GM18951 (cell line): Measurements from ENCODE around the gene PDE7B.

ENCODE experiments used
- POLR2A ChIP-seq: IDR thresholded peaks from 4 replicates; pipeline ENCODE4 v1.6.1; 2011; ENCODE audit warnings: mild to moderate bottlenecking; ENCODE audit not compliant: insufficient read length, insufficient read depth; ENCODE audit errors: extremely low read depth
- in situ Hi-C: fragments of 300-500 bp; cut with MboI; formaldehyde crosslinking; loops from one replicate; pipeline ENCODE4 v1.12.0; 2022; ENCODE audit warnings: low sequenced_read_pairs, mixed read lengths, inconsistent platforms; ENCODE audit not compliant: unreplicated experiment

Gene PDE7B

GRCh38 chr6:135937106-135937505 is 85.6 kb downstream of the PDE7B start:
- in situ Hi-C loops, result no loop called here
- no peak for TF ChIP-seq POLR2A

- TF ChIP-seq POLR2A, result no peak
- in situ Hi-C loops, result no loop called here
Observed at GRCh38 chr6:135938576-135939207, 87.2 kb downstream of the PDE7B start.

DNA sequence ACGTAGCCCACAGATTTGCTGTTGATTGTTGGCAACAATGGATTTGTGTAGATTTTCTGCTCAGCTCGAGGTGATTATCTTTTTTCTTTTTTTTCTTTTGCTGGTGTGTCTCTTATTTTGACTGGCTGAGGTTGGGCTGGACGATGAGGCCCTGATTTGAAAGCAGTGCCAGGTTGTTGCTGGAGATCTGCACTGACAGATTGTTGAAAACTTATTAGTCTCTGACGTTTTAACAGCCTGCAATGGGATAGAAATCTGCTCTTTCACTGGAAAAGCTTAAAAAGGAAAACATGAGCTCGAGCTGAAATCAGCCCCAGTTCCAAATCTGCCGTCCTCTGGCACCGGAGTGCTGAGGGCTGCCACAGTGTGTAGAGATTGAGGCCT is 87.7 kb downstream of the PDE7B start:
- in situ Hi-C loops, result no loop called here
- no peak for TF ChIP-seq POLR2A

- in situ Hi-C loops, result no loop called here
- TF ChIP-seq POLR2A, result no peak
Observed at GRCh38 chr6:135940616-135941167, 89.2 kb downstream of the PDE7B start.

DNA sequence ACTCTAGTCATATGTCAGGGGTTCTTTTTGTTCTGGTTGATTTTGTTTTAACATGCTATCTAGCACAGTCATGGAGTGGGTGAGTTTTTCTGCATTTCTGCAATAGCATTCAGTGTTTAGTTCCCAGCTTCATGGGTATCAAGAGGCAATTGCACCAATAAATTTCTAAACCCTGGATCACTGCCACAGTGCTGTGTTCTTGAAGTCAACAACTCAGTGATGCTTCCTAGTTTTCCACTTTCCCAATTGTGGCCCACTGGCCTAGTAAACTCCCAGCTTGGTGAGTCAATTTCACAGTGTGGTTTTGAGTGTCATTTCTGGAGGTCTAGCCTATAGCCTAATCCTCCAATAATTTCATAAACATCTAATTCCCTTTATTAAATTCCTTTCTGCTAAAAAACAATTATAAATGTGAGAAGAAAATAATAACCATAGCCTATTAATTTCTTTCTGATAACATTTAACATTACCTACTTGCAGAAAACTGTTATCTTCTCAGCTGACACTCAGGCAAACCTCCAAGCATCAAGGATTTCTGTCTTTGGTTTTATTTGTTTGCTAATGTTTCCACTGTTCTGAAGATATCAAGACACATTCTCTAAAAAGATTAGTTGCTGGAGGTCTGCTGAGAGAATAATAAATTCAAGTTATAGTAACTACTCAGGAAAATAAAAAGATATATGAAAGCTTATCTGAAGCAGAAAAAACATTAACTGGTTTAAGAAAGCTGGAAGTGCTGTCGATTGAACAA is 89.9 kb downstream of the PDE7B start:
- TF ChIP-seq POLR2A, result no peak
- in situ Hi-C loops, result no loop called here

DNA sequence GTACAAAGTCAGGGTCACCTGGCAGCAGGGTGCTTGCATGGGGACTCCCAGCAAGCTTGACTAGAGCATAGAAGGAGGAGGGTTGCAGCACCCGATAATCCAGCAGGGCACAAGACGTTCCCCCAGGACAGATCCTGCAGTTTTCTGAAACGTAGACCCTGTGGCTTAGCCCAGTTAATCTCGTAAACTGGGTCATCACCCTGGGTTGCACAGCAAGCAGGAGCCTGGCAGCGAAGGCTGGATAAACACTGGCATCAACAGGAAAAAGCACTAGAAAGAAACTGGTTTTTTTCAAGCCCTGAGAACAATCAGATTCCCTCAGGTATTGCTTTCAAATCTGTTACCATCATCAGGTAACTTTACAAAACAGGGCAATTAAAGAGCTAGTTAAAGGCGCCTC is 92.6 kb downstream of the PDE7B start:
- in situ Hi-C loops, result no loop called here
- no peak for TF ChIP-seq POLR2A

GRCh38 chr6:135946674-135947073 is 95.2 kb downstream of the PDE7B start:
- no peak for TF ChIP-seq POLR2A
- in situ Hi-C loops, result no loop called here

- in situ Hi-C loops, result no loop called here
- TF ChIP-seq POLR2A, result no peak
Observed at GRCh38 chr6:135950669-135951068, 99.2 kb downstream of the PDE7B start.

DNA sequence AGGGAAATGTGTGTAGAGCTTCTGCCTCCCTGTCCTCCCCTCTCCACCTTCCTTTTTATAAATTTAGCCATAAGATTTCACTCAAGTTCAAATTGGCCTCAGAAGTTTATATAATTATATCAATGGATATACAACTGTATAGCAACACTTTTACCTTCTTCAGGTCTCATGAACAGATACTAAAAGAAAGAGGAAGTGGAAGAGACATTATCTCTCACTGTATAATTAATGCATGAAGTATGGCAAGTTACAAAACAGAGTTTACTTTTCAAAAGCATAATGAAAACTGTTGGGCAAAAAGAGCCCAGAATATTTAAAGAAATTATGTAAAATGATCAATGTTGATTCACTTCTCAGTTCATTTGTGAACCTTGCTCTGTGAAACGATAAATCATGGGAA is 99.7 kb downstream of the PDE7B start:
- in situ Hi-C loops, result no loop called here
- no peak for TF ChIP-seq POLR2A

DNA sequence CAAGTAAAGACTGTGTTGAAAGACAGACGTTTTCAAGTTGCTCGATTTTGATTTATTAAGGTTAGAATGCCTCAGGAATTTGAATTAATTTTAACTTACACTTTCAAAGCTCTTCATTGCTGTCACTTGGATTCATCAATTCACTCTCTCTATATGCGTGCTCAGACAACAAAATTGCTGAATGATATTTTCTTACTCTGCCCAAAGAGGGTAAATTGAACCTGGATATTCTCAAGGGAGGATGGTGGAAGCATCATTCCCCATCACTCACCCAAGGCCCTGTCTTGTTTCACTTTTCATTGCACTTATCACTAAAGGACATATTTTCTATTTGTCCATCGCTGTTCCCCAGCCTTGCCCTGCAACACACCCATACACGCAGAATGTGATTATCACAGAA is 102.3 kb downstream of the PDE7B start:
- no peak for TF ChIP-seq POLR2A
- in situ Hi-C loops, result no loop called here

DNA sequence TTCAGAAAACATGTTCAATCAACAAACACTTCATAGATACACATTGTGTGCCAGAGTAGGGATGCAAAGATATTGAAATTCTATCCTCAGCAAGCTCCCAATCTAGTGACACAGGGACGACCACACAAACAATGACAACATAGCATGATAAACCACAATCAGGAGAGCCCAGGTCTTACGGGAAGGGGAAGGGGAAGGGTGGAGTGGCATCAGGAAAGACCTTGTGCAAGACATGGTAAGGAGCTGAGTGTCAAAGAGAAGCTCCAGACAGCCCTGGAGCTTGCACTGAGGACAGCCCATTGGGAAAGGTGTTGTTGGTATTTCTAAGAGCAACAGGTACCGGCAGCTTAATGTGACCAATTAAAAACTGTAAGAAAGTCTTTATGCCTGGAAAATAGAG is 103.6 kb downstream of the PDE7B start:
- no peak for TF ChIP-seq POLR2A
- in situ Hi-C loops, result no loop called here

- TF ChIP-seq POLR2A, result no peak
- in situ Hi-C loops, result no loop called here
Observed at GRCh38 chr6:135962731-135963130, 111.2 kb downstream of the PDE7B start.

GRCh38 chr6:135970750-135971149 is 119.2 kb downstream of the PDE7B start:
- in situ Hi-C loops, result no loop called here
- TF ChIP-seq POLR2A, result no peak

- in situ Hi-C loops, result no loop called here
- no peak for TF ChIP-seq POLR2A
Observed at GRCh38 chr6:135971351-135971750, 119.8 kb downstream of the PDE7B start.
